Measurements from ENCODE around the gene ZMAT5. TPM values are rescaled to one million over a fixed set of nuclear protein-coding genes. Genes with fewer than 3 reads are reported as not detected.

ZMAT5 gene
- total RNA-seq, 1 experiment from 2014 or later: 24.2 TPM

GRCh38 chr22:29718949-29719898, 47.6 kb downstream of the ZMAT5 start:
- Histone ChIP-seq H2AFZ (ENCODE audit: low read length) (no peak overlapping the region), H3K4me3 (ENCODE audit: low read length) (no peak overlapping the region), H3K79me2 (ENCODE audit: low read length) (no peaks in the 10 kb centered on the region), H3K27ac (ENCODE audit: low read length) (no peak overlapping the region), H3K36me3 (ENCODE audit: low read depth, low read length) (no peaks in the 10 kb centered on the region), H3K9me3 (ENCODE audit: low read length) (no peaks in the 10 kb centered on the region), H3K9ac (ENCODE audit: low read length) (no peak overlapping the region), H3K4me2 (ENCODE audit: low read length) (no peak overlapping the region), H3F3A (ENCODE audit: low read length, unreplicated experiment) (no peaks in the 10 kb centered on the region), H3K27me3 (ENCODE audit: low read length) (peaks cover 8% of the 10 kb centered on the region), H4K20me1 (ENCODE audit: low read length) (no peaks in the 10 kb centered on the region), H3K4me1 (ENCODE audit: insufficient read depth, low read length) (no peaks in the 10 kb centered on the region; the same call in 1 of the 2 replicates), H3K9me2 (replicated peaks; ENCODE audit: low read length) (no peaks in the 10 kb centered on the region)
- CTCF ChIA-PET: no interaction called here
- TF ChIP-seq EZH2phosphoT487 (IDR thresholded peaks at IDR 0.05; ENCODE audit: borderline replicate concordance, low read length) (no peak), EZH2 (IDR thresholded peaks at IDR 0.05; ENCODE audit: low read length, unreplicated experiment) (no peak), CTCF (conservative IDR thresholded peaks at IDR 0.05; ENCODE audit: low read depth, low read length) (no peak)
- no peak for DNase-seq
- ATAC-seq: no peak
- BruUV-seq (replicated peaks): no TSS peak
- intact Hi-C loops (cut with micrococcal nuclease): no loop called here
- POLR2A ChIA-PET (ENCODE audit: unreplicated experiment): no interaction called here

- no TSS peak for BruUV-seq (replicated peaks)
- CTCF ChIA-PET: no interaction called here
- Histone ChIP-seq H4K20me1 (ENCODE audit: low read length) (no peaks in the 10 kb centered on the region), H3K27me3 (ENCODE audit: low read length) (peaks cover 8% of the 10 kb centered on the region), H3K9ac (ENCODE audit: low read length) (no peak overlapping the region), H3K9me3 (ENCODE audit: low read length) (no peaks in the 10 kb centered on the region), H3K36me3 (ENCODE audit: low read depth, low read length) (no peaks in the 10 kb centered on the region), H2AFZ (ENCODE audit: low read length) (no peak overlapping the region), H3K9me2 (replicated peaks; ENCODE audit: low read length) (no peaks in the 10 kb centered on the region), H3K4me3 (ENCODE audit: low read length) (no peak overlapping the region), H3K27ac (ENCODE audit: low read length) (no peak overlapping the region), H3K79me2 (ENCODE audit: low read length) (no peaks in the 10 kb centered on the region), H3K4me1 (ENCODE audit: insufficient read depth, low read length) (no peaks in the 10 kb centered on the region; the same call in 1 of the 2 replicates), H3K4me2 (ENCODE audit: low read length) (no peak overlapping the region), H3F3A (ENCODE audit: low read length, unreplicated experiment) (no peaks in the 10 kb centered on the region)
- ATAC-seq (no peak), DNase-seq (no peak)
- POLR2A ChIA-PET (ENCODE audit: unreplicated experiment): no interaction called here
- intact Hi-C loops (cut with micrococcal nuclease): no loop called here
- TF ChIP-seq EZH2 (IDR thresholded peaks at IDR 0.05; ENCODE audit: low read length, unreplicated experiment): no peak
- TF ChIP-seq CTCF (conservative IDR thresholded peaks at IDR 0.05; ENCODE audit: low read depth, low read length): no peak
- TF ChIP-seq EZH2phosphoT487 (IDR thresholded peaks at IDR 0.05; ENCODE audit: borderline replicate concordance, low read length): no peak
These were observed 49.0 kb downstream of the ZMAT5 start for GRCh38 chr22:29717789-29718188.

All from PC-3 (cell line).